ENCODE results near the gene MYPOP.

Gene MYPOP

GRCh38 chr19:45929247-45929646 is 26.8 kb upstream of the MYPOP start (continued):
- TF ChIP-seq, protein P1, sequence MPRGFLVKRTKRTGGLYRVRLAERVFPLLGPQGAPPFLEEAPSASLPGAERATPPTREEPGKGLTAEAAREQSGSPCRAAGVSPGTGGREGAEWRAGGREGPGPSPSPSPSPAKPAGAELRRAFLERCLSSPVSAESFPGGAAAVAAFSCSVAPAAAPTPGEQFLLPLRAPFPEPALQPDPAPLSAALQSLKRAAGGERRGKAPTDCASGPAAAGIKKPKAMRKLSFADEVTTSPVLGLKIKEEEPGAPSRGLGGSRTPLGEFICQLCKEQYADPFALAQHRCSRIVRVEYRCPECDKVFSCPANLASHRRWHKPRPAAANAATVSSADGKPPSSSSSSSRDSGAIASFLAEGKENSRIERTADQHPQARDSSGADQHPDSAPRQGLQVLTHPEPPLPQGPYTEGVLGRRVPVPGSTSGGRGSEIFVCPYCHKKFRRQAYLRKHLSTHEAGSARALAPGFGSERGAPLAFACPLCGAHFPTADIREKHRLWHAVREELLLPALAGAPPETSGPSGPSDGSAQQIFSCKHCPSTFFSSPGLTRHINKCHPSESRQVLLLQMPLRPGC (tag by site-specific recombination; IDR thresholded peaks at IDR 0.05), result no peak
- TF ChIP-seq ATF2 (tag by site-specific recombination; IDR thresholded peaks at IDR 0.05; ENCODE audit: low read depth), result no peak
- TF ChIP-seq, protein P2, sequence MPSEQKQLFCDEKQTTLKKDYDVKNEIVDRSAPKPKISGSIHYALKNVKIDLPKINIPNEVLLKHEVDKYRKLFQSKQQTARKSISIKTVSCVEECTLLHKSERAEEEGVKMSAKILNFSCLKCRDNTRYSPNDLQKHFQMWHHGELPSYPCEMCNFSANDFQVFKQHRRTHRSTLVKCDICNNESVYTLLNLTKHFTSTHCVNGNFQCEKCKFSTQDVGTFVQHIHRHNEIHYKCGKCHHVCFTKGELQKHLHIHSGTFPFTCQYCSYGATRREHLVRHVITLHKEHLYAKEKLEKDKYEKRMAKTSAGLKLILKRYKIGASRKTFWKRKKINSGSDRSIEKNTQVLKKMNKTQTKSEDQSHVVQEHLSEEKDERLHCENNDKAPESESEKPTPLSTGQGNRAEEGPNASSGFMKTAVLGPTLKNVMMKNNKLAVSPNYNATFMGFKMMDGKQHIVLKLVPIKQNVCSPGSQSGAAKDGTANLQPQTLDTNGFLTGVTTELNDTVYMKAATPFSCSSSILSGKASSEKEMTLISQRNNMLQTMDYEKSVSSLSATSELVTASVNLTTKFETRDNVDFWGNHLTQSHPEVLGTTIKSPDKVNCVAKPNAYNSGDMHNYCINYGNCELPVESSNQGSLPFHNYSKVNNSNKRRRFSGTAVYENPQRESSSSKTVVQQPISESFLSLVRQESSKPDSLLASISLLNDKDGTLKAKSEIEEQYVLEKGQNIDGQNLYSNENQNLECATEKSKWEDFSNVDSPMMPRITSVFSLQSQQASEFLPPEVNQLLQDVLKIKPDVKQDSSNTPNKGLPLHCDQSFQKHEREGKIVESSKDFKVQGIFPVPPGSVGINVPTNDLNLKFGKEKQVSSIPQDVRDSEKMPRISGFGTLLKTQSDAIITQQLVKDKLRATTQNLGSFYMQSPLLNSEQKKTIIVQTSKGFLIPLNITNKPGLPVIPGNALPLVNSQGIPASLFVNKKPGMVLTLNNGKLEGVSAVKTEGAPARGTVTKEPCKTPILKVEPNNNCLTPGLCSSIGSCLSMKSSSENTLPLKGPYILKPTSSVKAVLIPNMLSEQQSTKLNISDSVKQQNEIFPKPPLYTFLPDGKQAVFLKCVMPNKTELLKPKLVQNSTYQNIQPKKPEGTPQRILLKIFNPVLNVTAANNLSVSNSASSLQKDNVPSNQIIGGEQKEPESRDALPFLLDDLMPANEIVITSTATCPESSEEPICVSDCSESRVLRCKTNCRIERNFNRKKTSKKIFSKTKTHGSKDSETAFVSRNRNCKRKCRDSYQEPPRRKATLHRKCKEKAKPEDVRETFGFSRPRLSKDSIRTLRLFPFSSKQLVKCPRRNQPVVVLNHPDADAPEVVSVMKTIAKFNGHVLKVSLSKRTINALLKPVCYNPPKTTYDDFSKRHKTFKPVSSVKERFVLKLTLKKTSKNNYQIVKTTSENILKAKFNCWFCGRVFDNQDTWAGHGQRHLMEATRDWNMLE (tag by site-specific recombination; conservative IDR thresholded peaks at IDR 0.05; ENCODE audit: low read depth), result no peak
- TF ChIP-seq, protein P3, sequence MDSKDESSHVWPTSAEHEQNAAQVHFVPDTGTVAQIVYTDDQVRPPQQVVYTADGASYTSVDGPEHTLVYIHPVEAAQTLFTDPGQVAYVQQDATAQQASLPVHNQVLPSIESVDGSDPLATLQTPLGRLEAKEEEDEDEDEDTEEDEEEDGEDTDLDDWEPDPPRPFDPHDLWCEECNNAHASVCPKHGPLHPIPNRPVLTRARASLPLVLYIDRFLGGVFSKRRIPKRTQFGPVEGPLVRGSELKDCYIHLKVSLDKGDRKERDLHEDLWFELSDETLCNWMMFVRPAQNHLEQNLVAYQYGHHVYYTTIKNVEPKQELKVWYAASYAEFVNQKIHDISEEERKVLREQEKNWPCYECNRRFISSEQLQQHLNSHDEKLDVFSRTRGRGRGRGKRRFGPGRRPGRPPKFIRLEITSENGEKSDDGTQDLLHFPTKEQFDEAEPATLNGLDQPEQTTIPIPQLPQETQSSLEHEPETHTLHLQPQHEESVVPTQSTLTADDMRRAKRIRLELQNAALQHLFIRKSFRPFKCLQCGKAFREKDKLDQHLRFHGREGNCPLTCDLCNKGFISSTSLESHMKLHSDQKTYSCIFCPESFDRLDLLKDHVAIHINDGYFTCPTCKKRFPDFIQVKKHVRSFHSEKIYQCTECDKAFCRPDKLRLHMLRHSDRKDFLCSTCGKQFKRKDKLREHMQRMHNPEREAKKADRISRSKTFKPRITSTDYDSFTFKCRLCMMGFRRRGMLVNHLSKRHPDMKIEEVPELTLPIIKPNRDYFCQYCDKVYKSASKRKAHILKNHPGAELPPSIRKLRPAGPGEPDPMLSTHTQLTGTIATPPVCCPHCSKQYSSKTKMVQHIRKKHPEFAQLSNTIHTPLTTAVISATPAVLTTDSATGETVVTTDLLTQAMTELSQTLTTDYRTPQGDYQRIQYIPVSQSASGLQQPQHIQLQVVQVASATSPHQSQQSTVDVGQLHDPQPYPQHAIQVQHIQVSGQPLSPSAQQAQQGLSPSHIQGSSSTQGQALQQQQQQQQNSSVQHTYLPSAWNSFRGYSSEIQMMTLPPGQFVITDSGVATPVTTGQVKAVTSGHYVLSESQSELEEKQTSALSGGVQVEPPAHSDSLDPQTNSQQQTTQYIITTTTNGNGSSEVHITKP (tag by site-specific recombination; IDR thresholded peaks at IDR 0.05), result 0 out of 2 replicates have a peak, but pooled peaks have one; percentile 23
- no peak for TF ChIP-seq ZNF239 (tag by site-specific recombination; IDR thresholded peaks at IDR 0.05)
- TF ChIP-seq ZNF146 (tag by site-specific recombination; IDR thresholded peaks at IDR 0.05), result no peak
- no peak for TF ChIP-seq ZNF600 (tag by site-specific recombination; IDR thresholded peaks at IDR 0.05)
- TF ChIP-seq TSHZ1 (tag by site-specific recombination; IDR thresholded peaks at IDR 0.05; ENCODE audit: borderline replicate concordance), result no peak
- TF ChIP-seq ZNF404 (tag by site-specific recombination; IDR thresholded peaks at IDR 0.05), result no peak
- TF ChIP-seq ZNF747 (tag by site-specific recombination; IDR thresholded peaks at IDR 0.05), result 0 out of 2 replicates have a peak, but pooled peaks have one; percentile 45
- TF ChIP-seq ZNF121 (tag by site-specific recombination; IDR thresholded peaks at IDR 0.05), result no peak
- TF ChIP-seq ZNF138 (tag by site-specific recombination; IDR thresholded peaks at IDR 0.05; ENCODE audit: borderline replicate concordance), result no peak
